GM18511 (cell line): ENCODE measurements around the gene PGP.

Experiments used
- ATAC-seq: cut with Tn5 transposase; IDR thresholded peaks from one replicate; pipeline ENCODE4 v1.9.1; 2021; ENCODE audit warnings: mild to moderate bottlenecking, moderate library complexity; ENCODE audit not compliant: unreplicated experiment

PGP gene

GRCh38 chr16:2200313-2200712 lies 14.3 kb downstream of the PGP start:
- ATAC-seq: no peak

GRCh38 chr16:2199621-2200139 lies 15.0 kb downstream of the PGP start:
- ATAC-seq: no peak

GRCh38 chr16:2199095-2199494 lies 15.5 kb downstream of the PGP start:
- no peak for ATAC-seq

- ATAC-seq: no peak
Observed at GRCh38 chr16:2198283-2198682, 16.4 kb downstream of the PGP start.

GRCh38 chr16:2197765-2198164 lies 16.9 kb downstream of the PGP start:
- ATAC-seq: no peak

GRCh38 chr16:2196981-2197511 lies 17.6 kb downstream of the PGP start:
- ATAC-seq: no peak

GRCh38 chr16:2196162-2196980 lies 18.3 kb downstream of the PGP start, which contains the start of gene CASKIN1:
Gene CASKIN1 (minus strand): TSS chr16:2196605. CDS start chr16:2196432, 173 bp downstream.
- no peak for ATAC-seq

GRCh38 chr16:2195322-2196161 lies 19.1 kb downstream of the PGP start:
- ATAC-seq: no peak

GRCh38 chr16:2194852-2195321 lies 19.8 kb downstream of the PGP start:
- ATAC-seq: no peak

- no peak for ATAC-seq
Observed at GRCh38 chr16:2194166-2194834, 20.3 kb downstream of the PGP start.

GRCh38 chr16:2191446-2191706 lies 23.3 kb downstream of the PGP start:
- ATAC-seq: no peak

GRCh38 chr16:2190659-2191445 lies 23.8 kb downstream of the PGP start:
- ATAC-seq: no peak

GRCh38 chr16:2190002-2190658 lies 24.5 kb downstream of the PGP start:
- ATAC-seq: no peak

GRCh38 chr16:2189252-2189893 lies 25.3 kb downstream of the PGP start:
- ATAC-seq: no peak

- ATAC-seq: no peak
Observed at GRCh38 chr16:2188395-2188794, 26.2 kb downstream of the PGP start.

GRCh38 chr16:2187212-2187611 lies 27.4 kb downstream of the PGP start:
- no peak for ATAC-seq

- ATAC-seq: no peak
Observed at GRCh38 chr16:2186505-2186904, 28.1 kb downstream of the PGP start.

GRCh38 chr16:2186064-2186463 lies 28.6 kb downstream of the PGP start:
- ATAC-seq: no peak

GRCh38 chr16:2184962-2185361 lies 29.7 kb downstream of the PGP start:
- no peak for ATAC-seq
